ENCODE measurements around the gene NOP14.
"Not testable (repeated sequence)": the region's sequence is repeated elsewhere in the genome, so short reads cannot be mapped to it uniquely, and the experiment has no call there.

The NOP14 gene

GRCh38 chr4:2963175-2963965, at the start of gene NOP14, which contains the start of gene GRK4:
NOP14 (minus strand) TSS chr4:2963406; CDS start chr4:2963319, 87 bp downstream.
GRK4 (plus strand) TSS chr4:2963571; CDS start chr4:2964071, 500 bp downstream.
- DNase-seq (ENCODE audit: low read depth in 2 of 3, low spot score in 1 of 3), result peak; percentile 92 to 96 (median 94)

- DNase-seq (ENCODE audit: low read depth in 2 of 3, low spot score in 1 of 3), result no peak
Observed at GRCh38 chr4:3011456-3012220, 48.4 kb upstream of the NOP14 start.

- no peak for DNase-seq (ENCODE audit: low read depth in 2 of 3, low spot score in 1 of 3)
Observed at GRCh38 chr4:3010998-3011397, 47.8 kb upstream of the NOP14 start.

GRCh38 chr4:3010577-3010976, 47.4 kb upstream of the NOP14 start:
- DNase-seq (ENCODE audit: low read depth in 2 of 3, low spot score in 1 of 3), result no peak

- DNase-seq (ENCODE audit: low read depth in 2 of 3, low spot score in 1 of 3), result peak in 1 of 3 donors; percentile 3
Observed at GRCh38 chr4:3009422-3009821, 46.2 kb upstream of the NOP14 start.

GRCh38 chr4:3007724-3008123, 44.5 kb upstream of the NOP14 start:
- DNase-seq (ENCODE audit: low read depth in 2 of 3, low spot score in 1 of 3), result no peak

GRCh38 chr4:2996415-2996814, 33.2 kb upstream of the NOP14 start:
- no peak for DNase-seq (ENCODE audit: low read depth in 2 of 3, low spot score in 1 of 3)

GRCh38 chr4:2995546-2996265, 32.5 kb upstream of the NOP14 start:
- no peak for DNase-seq (ENCODE audit: low read depth in 2 of 3, low spot score in 1 of 3)

- DNase-seq (ENCODE audit: low read depth in 2 of 3, low spot score in 1 of 3), result no peak
Observed at GRCh38 chr4:2994917-2995316, 31.7 kb upstream of the NOP14 start.

- DNase-seq (ENCODE audit: low read depth in 2 of 3, low spot score in 1 of 3), result no peak
Observed at GRCh38 chr4:2991243-2991642, 28.0 kb upstream of the NOP14 start.

- DNase-seq (ENCODE audit: low read depth in 2 of 3, low spot score in 1 of 3), result not testable (repeated sequence)
Observed at GRCh38 chr4:2983715-2984114, 20.5 kb upstream of the NOP14 start.

- DNase-seq (ENCODE audit: low read depth in 2 of 3, low spot score in 1 of 3), result no peak
Observed at GRCh38 chr4:2982012-2982411, 18.8 kb upstream of the NOP14 start.

- no peak for DNase-seq (ENCODE audit: low read depth in 2 of 3, low spot score in 1 of 3)
Observed at GRCh38 chr4:2981256-2981819, 18.1 kb upstream of the NOP14 start.

- DNase-seq (ENCODE audit: low read depth in 2 of 3, low spot score in 1 of 3), result no peak
Observed at GRCh38 chr4:2977211-2978088, 14.2 kb upstream of the NOP14 start.

- no peak for DNase-seq (ENCODE audit: low read depth in 2 of 3, low spot score in 1 of 3)
Observed at GRCh38 chr4:2971275-2971674, 8.1 kb upstream of the NOP14 start.

GRCh38 chr4:2968381-2968780, 5.2 kb upstream of the NOP14 start:
- DNase-seq (ENCODE audit: low read depth in 2 of 3, low spot score in 1 of 3), result no peak

GRCh38 chr4:2965262-2965661, 2.1 kb upstream of the NOP14 start:
- DNase-seq (ENCODE audit: low read depth in 2 of 3, low spot score in 1 of 3), result no peak

GRCh38 chr4:2964706-2965258, 1.6 kb upstream of the NOP14 start:
- no peak for DNase-seq (ENCODE audit: low read depth in 2 of 3, low spot score in 1 of 3)

- DNase-seq (ENCODE audit: low read depth in 2 of 3, low spot score in 1 of 3), result peak in 1 of 3 donors; percentile 20
Observed at GRCh38 chr4:2963966-2964471, 813 bp upstream of the NOP14 start.

Data from stimulated activated CD4-positive, alpha-beta T cell treated with anti-CD3 and anti-CD28 coated beads, Interleukin-12 subunit alpha, Interleukin-12 subunit beta, amount 100 ng/mL, for 48 hours (primary cell).